GM19468 (cell line): ENCODE measurements around the gene KLRC4.
"Not testable (repeated sequence)": the region's sequence is repeated elsewhere in the genome, so short reads cannot be mapped to it uniquely, and the experiment has no call there.

Source experiments
- ATAC-seq: cut with Tn5 transposase; IDR thresholded peaks from one replicate; pipeline ENCODE4 v1.9.1; 2021; ENCODE audit warnings: mild to moderate bottlenecking, moderate library complexity, moderate number of reproducible peaks; ENCODE audit not compliant: unreplicated experiment; ENCODE audit errors: extremely low read depth

Gene KLRC4

GRCh38 chr12:10409392-10409791 lies at the start of gene KLRC4:
TSS of gene KLRC4 (minus strand) at chr12:10409757. CDS start at chr12:10409575, 182 bp downstream.
- ATAC-seq: no peak

GRCh38 chr12:10457760-10458159 lies 48.2 kb upstream of the KLRC4 start:
- ATAC-seq: no peak

- ATAC-seq: no peak
These were observed 47.3 kb upstream of the KLRC4 start for GRCh38 chr12:10456856-10457255.

GRCh38 chr12:10455766-10456165 lies 46.2 kb upstream of the KLRC4 start:
- ATAC-seq: no peak

GRCh38 chr12:10454531-10454930 lies 45.0 kb upstream of the KLRC4 start:
- ATAC-seq: no peak

GRCh38 chr12:10453156-10453555 lies 43.6 kb upstream of the KLRC4 start, which contains the start of gene KLRC1:
TSS of gene KLRC1 (minus strand) at chr12:10453377. CDS start at chr12:10451156, 2,221 bp downstream.
- no peak for ATAC-seq

- ATAC-seq: no peak
These were observed 38.7 kb upstream of the KLRC4 start for GRCh38 chr12:10448236-10448635.

- not testable (repeated sequence) for ATAC-seq
These were observed 36.5 kb upstream of the KLRC4 start for GRCh38 chr12:10446052-10446451.

- ATAC-seq: not testable (repeated sequence)
These were observed 31.6 kb upstream of the KLRC4 start for GRCh38 chr12:10441144-10441543.

GRCh38 chr12:10439608-10440274 lies 30.2 kb upstream of the KLRC4 start:
- not testable (repeated sequence) for ATAC-seq

- not testable (repeated sequence) for ATAC-seq
These were observed 28.0 kb upstream of the KLRC4 start for GRCh38 chr12:10437601-10438000.

GRCh38 chr12:10435816-10436215 lies 26.3 kb upstream of the KLRC4 start, which contains the start of gene KLRC2:
TSS of gene KLRC2 (minus strand) at chr12:10436010. CDS start at chr12:10435986, 24 bp downstream.
- not testable (repeated sequence) for ATAC-seq

GRCh38 chr12:10430623-10431022 lies 21.1 kb upstream of the KLRC4 start:
- ATAC-seq: not testable (repeated sequence)

- not testable (repeated sequence) for ATAC-seq
These were observed 16.4 kb upstream of the KLRC4 start for GRCh38 chr12:10425938-10426337.

- not testable (repeated sequence) for ATAC-seq
These were observed 14.8 kb upstream of the KLRC4 start for GRCh38 chr12:10424260-10424899.

GRCh38 chr12:10422159-10422558 lies 12.6 kb upstream of the KLRC4 start:
- not testable (repeated sequence) for ATAC-seq

GRCh38 chr12:10420334-10420733 lies 10.8 kb upstream of the KLRC4 start, which contains the start of gene KLRC3:
TSS of gene KLRC3 (minus strand) at chr12:10420595. CDS start at chr12:10420550, 45 bp downstream.
- ATAC-seq: not testable (repeated sequence)

- ATAC-seq: no peak
These were observed 715 bp downstream of the KLRC4 start for GRCh38 chr12:10408842-10409241.

GRCh38 chr12:10406725-10407124 lies 2.8 kb downstream of the KLRC4 start:
- ATAC-seq: no peak

- ATAC-seq: no peak
These were observed 4.3 kb downstream of the KLRC4 start for GRCh38 chr12:10405294-10405693.

- no peak for ATAC-seq
These were observed 4.8 kb downstream of the KLRC4 start for GRCh38 chr12:10404798-10405197.
